SK-N-MC (cell line): ENCODE measurements around the gene PLEKHA6.

Source experiments
- EZH2 ChIP-seq: fragments of 200-600 bp; sonication (generic); IDR thresholded peaks from one replicate; pipeline ENCODE4 v1.6.1; 2017; ENCODE audit warnings: antibody characterized with exemption
- POLR2AphosphoS5 ChIP-seq: IDR thresholded peaks from 2 replicates; pipeline ENCODE4 v1.6.1; 2012; ENCODE audit warnings: mild to moderate bottlenecking, low read depth, low read length, borderline replicate concordance

DNA sequence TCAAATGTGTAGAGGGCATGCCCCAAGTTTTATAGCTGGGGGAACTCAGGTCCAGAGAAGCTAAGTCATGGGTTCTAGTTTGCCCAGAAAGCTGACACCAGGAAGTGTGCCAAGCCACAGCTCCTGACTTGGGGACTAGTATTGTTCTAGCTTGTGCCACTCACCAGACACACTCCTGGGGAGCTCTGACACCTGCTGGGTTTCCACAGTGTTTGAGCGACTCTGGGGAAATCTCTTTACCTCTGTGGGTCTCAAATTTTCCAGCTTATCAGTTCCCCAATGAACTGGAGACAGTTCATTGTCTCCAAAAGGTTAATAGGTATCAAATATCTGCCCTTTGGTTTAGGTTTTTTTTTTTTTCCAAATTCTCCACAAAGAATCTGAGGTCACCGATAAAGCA lies 167.7 kb downstream of the PLEKHA6 start:
- TF ChIP-seq POLR2AphosphoS5 (no peak), EZH2 (no peak)
